ENCODE measurements around the gene BCORL1. TPM values are rescaled to one million over a fixed set of nuclear protein-coding genes. Genes with fewer than 3 reads are reported as not detected.
A peak's percentile ranks its signal among the peaks of the same experiment; 100 is the strongest.

BCORL1 gene
- total RNA-seq, 1 donor from 2014 or later = 10.1 TPM

DNA sequence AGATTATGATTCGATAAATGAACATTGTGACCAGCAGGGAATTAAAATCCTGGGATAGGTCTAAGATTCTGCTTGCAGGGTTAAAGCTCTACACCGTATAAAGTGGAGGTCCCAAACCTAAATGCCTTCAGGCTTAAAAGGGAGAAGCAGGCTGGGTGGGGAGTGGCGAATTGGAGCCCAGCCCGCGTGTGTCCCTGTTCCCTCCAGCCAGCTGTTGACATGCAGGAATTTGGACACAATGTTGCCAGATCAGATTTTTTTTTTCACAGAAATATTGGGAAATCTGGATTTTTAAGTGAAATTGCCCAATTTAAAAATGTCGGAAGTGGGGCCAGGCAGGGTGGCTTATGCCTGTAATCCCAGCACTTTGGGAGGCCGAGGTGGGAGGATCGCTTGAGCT lies 67.4 kb downstream of the BCORL1 start:
- ATAC-seq (ENCODE audit: poor library complexity) (peak; percentile 81), DNase-seq (peak; percentile 52)
- intact Hi-C loops (cut with DNase I) = no loop called here

- no peak for ATAC-seq (ENCODE audit: poor library complexity)
- no peak for DNase-seq
- intact Hi-C loops (cut with DNase I) = no loop called here
These were observed 68.9 kb downstream of the BCORL1 start for GRCh38 chrX:130051176-130051845.

DNA sequence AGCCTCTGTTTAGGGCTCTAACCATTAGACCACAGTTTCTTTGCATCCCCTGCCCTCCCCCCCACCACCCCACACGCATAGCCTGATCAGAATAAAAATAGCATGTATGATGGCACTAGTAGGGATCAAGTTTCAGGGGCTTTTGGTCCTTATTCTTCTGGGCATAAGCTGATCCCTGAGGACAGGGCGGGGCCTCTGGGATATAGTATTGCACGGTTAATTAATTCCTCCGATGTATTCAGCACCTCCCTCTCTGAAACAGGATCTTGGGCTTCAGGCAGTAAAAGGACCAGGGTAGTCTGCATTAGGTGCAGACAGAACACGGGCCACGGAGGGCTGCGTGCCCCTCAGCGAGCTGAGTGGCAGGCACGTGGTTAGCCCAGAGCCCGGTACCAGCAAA lies 70.8 kb downstream of the BCORL1 start:
- ATAC-seq (ENCODE audit: poor library complexity) = no peak
- intact Hi-C loops (cut with DNase I) = no loop called here

DNA sequence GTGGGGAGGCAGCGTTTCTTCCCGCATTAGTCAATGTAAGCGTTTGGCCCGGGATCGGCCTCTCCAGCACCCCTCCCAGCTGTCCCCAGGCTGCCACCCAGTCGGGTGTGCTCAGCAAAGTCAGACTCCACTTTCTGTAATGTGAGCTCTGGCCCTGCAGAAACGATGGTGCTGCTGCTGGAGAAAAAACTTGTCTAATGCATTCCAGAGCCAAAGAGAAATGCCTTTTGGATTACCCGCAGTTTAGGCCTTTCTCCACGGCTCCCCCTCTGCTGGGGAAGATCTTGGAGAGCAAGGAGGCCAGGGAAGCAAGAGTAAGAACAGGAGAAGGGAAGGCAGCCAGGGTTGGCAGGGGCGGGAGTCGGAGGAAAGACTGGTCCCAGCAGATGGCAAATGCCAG lies 72.7 kb downstream of the BCORL1 start:
- intact Hi-C loops (cut with DNase I) = no loop called here
- peak; percentile 43 for DNase-seq
- peak; percentile 35 for ATAC-seq (ENCODE audit: poor library complexity)

More for the DNA sequence above, 70.8 kb downstream of the BCORL1 start:
- no peak for DNase-seq

DNA sequence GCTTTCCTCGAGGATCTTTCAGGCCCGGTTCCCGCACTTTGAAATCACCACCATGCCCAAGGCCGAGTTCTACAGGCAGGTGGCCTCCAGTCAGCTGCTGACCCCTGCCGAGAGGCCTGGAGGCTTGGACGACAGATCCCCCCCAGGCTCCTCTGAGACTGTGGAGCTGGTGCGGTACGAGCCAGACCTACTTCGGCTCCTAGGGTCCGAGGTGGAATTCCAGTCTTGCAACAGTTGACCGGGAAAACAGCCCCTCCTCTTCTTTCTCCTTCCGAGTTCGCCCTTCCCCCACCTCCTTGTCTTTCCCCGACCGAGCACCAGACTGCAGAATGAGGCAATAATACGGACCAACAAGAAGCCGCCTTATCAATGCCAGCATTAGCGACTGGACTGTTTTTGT lies 73.5 kb downstream of the BCORL1 start:
- intact Hi-C loops (cut with DNase I) = no loop called here
- ATAC-seq (ENCODE audit: poor library complexity) = no peak
- no peak for DNase-seq

- ATAC-seq (ENCODE audit: poor library complexity) (no peak), DNase-seq (no peak)
- intact Hi-C loops (cut with DNase I) = no loop called here
These were observed 74.8 kb downstream of the BCORL1 start for GRCh38 chrX:130057209-130057608.

GRCh38 chrX:130058652-130059051 lies 76.2 kb downstream of the BCORL1 start:
- no peak for ATAC-seq (ENCODE audit: poor library complexity)
- intact Hi-C loops (cut with DNase I) = no loop called here

DNA sequence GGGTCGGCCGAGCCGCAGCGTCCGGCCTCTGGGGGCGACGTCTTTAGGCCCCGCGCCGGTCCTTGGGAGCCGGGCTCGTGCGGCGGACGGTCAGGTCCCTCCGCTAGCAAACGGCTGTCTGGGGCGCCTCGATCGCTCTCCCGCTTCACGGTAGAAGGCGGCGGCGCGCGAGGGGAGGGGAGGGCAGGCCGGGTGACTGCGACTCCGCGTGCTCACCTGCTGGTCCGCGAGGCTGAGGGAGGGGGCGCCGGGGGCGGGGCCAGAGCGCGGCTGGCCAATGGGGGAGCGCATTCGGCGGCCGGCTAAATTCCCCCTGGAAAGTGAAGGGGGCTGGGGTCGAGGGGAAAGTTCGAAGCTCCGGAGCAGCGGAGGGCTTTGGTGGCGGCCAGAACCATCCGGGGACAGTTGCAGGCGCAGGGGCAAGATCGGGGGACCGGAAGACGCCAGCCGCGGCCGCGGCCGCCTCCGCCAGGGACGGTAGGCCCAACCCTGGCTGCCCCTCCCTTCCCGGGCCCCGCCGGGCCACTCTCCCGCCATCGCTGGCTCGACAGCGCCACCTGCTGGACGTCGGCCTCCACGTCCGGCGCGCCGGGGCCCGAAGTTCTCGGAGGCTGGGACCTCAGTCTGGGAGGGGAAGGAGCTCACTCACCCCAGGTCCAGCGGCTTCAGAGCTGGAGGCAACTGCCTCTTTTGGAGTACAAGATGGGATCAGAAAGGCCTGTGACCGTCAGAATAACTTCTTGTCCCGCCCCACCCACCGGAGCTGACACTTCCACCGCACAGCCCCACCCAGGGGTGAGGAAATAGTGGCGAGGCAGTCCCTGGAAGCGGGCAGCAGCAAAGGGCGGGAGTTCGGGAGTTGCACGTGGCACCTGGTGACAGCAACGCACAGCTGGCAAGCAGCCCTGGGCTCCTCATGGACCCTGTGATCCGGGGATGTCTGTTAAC lies 78.0 kb downstream of the BCORL1 start:
- intact Hi-C loops (cut with DNase I) = loop anchor here (5.0 to 10.0 kb wide), 2 partner anchors 133 to 456 kb away; no protein-coding TSS in a partner anchor
- ATAC-seq (ENCODE audit: poor library complexity) = peak; percentile 96
- DNase-seq = peak; percentile 88

More at GRCh38 chrX:130058652-130059051, 76.2 kb downstream of the BCORL1 start:
- DNase-seq = no peak

DNA sequence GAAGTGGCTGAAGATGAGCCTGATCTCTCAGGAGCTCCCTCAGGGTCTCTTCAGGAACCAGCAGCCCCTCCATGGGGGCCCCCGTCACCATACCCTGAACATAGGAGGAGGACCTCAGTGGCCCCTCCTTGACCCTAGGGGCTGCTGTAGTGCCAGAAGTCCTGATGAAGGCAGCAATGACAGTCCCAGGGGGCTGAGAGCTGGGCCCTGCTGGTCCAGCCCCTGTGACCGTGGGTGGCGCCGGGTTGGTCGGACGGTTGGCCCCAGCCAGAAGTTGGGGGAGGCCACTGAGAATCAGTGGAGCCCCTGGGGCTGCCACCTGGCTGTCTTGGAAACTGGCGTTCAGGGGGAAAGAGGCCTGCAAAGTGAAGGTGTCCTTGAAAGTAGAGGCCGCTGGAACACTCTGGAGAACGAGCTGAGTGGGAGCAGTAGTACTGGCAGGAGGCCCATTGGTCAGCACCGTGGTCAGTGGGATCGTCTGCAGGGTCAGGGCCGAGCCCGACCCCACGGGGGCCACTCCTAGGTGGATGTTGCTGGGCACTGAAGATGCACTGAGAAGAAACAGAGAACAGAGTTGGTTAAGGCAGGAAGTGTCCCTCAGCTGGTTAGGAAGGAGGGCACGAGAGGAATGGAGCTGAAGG lies 84.7 kb downstream of the BCORL1 start:
- ATAC-seq (ENCODE audit: poor library complexity) = no peak
- no peak for DNase-seq
- intact Hi-C loops (cut with DNase I) = loop anchor here (10.0 kb wide), 1 partner anchor 462 kb away; no protein-coding TSS in a partner anchor

- no peak for DNase-seq
- no peak for ATAC-seq (ENCODE audit: poor library complexity)
- intact Hi-C loops (cut with DNase I) = no loop called here
These were observed 89.3 kb downstream of the BCORL1 start for GRCh38 chrX:130071611-130072344.

GRCh38 chrX:130072345-130072740 lies 89.9 kb downstream of the BCORL1 start:
- DNase-seq (no peak), ATAC-seq (ENCODE audit: poor library complexity) (no peak)
- intact Hi-C loops (cut with DNase I) = no loop called here

- intact Hi-C loops (cut with DNase I) = no loop called here
- no peak for ATAC-seq (ENCODE audit: poor library complexity)
- DNase-seq = no peak
These were observed 93.3 kb downstream of the BCORL1 start for GRCh38 chrX:130075777-130076176.

DNA sequence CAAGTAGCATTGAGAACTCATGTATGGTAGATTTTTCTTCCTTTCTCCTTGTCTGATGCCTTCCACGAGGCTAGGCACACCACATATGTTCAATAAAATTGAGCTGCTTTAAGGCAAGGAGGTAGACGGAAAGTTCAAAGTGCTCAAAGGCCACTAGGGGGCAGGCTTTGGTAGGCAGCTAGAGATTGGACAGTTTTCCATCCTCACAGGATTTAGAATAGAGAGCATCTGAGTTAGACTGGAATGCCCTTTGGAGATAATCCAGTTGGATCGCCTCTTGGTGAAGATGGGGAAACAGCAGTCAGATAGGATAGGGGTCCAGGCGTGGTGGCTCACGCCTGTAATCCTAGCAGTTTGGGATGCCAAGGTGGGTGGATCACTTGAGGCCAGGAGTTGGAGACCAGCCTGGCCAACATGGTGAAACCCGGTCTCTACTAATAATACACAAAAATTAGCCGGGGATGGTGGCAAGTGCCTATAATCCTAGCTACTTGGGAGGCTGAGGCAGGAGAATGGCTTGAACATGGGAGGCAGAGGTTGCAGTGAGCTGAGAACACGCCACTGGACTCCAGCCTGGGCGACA lies 97.5 kb downstream of the BCORL1 start:
- DNase-seq (peak; percentile 44), ATAC-seq (ENCODE audit: poor library complexity) (peak; percentile 82)
- intact Hi-C loops (cut with DNase I) = loop anchor here (5.0 kb wide), 2 partner anchors 42 to 107 kb away; no protein-coding TSS in a partner anchor

DNA sequence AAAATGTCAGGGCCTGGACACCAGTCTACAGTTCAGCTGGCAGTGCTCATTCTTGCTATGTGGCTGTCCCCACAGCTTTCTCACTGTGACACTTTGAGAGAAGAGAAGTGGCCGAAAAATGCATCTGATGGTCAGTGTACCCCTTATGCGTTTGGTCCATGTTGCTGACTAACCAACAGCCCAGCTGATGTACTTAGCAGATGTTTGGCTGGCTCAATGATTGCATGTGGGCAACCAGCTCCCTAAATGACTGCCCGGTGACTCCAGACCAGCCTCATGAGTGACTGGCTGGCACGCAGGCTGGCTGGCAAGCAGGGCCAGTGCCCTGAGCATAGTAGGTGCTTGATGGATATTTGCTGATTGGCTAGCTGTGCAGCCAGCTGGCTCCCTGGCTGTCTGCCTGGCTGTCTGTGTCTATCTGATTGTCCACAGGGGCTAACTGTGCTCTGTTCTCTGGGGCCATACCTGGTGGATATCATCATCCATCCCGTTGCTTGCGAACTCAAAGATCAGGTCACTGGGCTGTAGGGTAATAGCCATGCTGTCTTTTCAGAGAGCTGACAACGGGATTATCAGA lies 98.4 kb downstream of the BCORL1 start:
- intact Hi-C loops (cut with DNase I) = loop anchor here (5.0 kb wide), 2 partner anchors 41 to 106 kb away; no protein-coding TSS in a partner anchor
- ATAC-seq (ENCODE audit: poor library complexity) = no peak
- DNase-seq = no peak

DNA sequence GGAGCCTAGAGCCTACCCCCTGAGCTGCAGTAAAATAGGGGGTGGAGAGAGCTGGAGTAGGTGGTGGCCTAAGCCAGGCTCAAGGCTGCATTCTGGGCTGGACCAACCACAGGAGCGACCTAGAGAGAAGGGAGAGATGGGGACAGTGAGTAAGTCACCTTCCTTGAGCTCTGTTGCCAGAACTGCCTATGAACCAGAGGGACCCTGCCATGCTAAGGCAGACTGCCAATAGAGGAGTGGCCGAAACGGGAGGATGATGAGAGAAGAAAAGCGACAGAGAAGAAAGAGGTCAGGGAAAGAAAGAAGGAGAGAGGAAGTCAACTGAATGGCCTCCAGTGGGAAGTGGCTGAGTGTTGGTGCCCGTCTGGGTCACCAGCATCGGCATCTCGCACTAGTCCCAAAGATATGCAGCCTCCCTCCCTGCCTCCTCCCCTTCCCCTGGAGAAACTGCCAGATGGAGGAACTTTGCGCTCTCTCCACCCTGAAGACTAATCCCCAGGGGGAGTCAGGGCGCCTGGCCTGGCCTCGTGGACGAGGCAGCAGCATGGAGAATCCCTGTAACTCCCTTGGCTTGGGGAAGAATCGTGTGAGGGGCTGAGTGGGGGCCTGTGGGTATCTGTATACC lies 99.1 kb downstream of the BCORL1 start:
- DNase-seq = no peak
- no peak for ATAC-seq (ENCODE audit: poor library complexity)
- intact Hi-C loops (cut with DNase I) = loop anchor here (5.0 kb wide), 2 partner anchors 41 to 106 kb away; no protein-coding TSS in a partner anchor

- ATAC-seq (ENCODE audit: poor library complexity) (peak; percentile 42), DNase-seq (peak; percentile 64)
- intact Hi-C loops (cut with DNase I) = loop anchor here (5.0 kb wide), 2 partner anchors 40 to 105 kb away; no protein-coding TSS in a partner anchor
These were observed 100.0 kb downstream of the BCORL1 start for GRCh38 chrX:130082244-130083106.

All from Right ventricle myocardium superior (tissue), 1 donor.